ENCODE results near the gene MINDY4B.

DNA sequence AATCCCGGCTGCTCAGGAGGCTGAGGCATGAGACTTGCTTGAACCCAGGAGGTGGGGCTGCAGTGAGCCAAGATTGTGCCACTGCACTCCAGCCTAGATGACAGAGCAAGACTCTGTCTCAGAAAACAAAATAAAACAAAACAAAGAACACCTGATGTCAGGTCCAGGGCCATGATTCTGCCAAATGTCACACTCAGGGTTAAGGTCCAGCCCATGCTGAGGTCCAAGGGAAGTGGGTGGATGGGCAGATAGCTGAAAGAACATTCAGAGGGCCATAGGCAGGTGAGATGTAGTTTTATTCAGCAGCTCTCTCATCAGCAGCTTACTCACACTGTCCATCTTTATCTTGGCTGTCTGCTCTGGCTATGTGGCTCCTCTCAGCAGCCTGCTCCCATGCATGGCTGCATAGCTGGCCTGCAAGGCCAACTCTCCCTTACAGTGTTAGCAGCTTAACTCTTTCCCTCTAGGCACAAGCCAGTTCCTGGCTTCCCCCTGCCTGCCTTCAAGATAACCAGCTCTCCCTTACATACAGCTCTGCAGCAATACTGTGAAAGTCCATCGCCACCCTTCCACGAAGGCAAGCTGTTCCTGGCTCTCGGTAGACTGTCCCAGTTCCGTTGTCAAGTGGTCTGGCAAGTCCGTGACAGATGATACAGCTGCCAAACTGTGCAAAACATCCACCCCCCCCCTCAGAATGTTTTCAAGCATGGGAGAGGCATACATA, 79.9 kb downstream of the MINDY4B start:
- TF ChIP-seq POLR2AphosphoS5 (IDR thresholded peaks at IDR 0.05): no peak
- TF ChIP-seq POLR2A (IDR thresholded peaks at IDR 0.05; ENCODE audit: low read depth): no peak

Data from esophagus muscularis mucosa (tissue), 2 donors.